SK-N-SH (cell line): ENCODE results near the gene KRTAP4-12. TPM values are rescaled to one million over a fixed set of nuclear protein-coding genes. Genes with fewer than 3 reads are reported as not detected.

ENCODE experiments used
- CTCF ChIA-PET: fragments of 300-600, 350-600 bp; formaldehyde crosslinking; extraction: SDS; loops from one replicate; lab custom pipeline; 2021; lab: Yijun Ruan, JAX
- POLR2A ChIA-PET: fragments of 350-600 bp; sonication (Branson Sonifier 250); formaldehyde crosslinking; extraction: SDS; loops from one replicate; lab custom pipeline; 2020; ENCODE audit warnings: antibody characterized with exemption, inconsistent platforms; lab: Yijun Ruan, JAX
- DNase-seq: peaks from one replicate; pipeline ENCODE4 v3.0.0; 2012
- H2AFZ ChIP-seq: fragments of 200-600 bp; sonication (generic); 2 replicates; pipeline ENCODE4 v1.8.1; 2016; ENCODE audit warnings: antibody characterized with exemption, mild to moderate bottlenecking, low read depth
- H3F3A ChIP-seq: fragments of 200-600 bp; sonication (generic); replicated peaks from 2 replicates; pipeline ENCODE3; 2016; ENCODE audit warnings: antibody characterized with exemption, mild to moderate bottlenecking; ENCODE audit not compliant: insufficient read depth
- H3K27ac ChIP-seq, 2 experiments: fragments of 200-500 bp in 1 of 2; fragments of 200-600 bp in 1 of 2; sonication (Bioruptor generic) in 1 of 2; sonication (generic), shearing (Covaris generic) in 1 of 2; 2 replicates each; pipeline versions ENCODE4 v1.5.1 to v1.6.1; 2014 to 2016; ENCODE audit warnings: low read depth in 2 of 2, inconsistent platforms in 1 of 2, low read length in 1 of 2, mild to moderate bottlenecking in 1 of 2, mixed read lengths in 1 of 2
- H3K27me3 ChIP-seq: fragments of 200-600 bp; sonication (generic), shearing (Covaris generic); 2 replicates; pipeline ENCODE4 v1.6.1; 2016; ENCODE audit warnings: mixed run types; ENCODE audit not compliant: insufficient read depth
- H3K36me3 ChIP-seq, 2 experiments: fragments of 200-500 bp in 1 of 2; fragments of 200-600 bp in 1 of 2; sonication (Bioruptor generic) in 1 of 2; sonication (generic) in 1 of 2; replicated peaks in 1 of 2; 2 replicates each; pipeline versions ENCODE3 to v1.5.1; 2014 to 2016; ENCODE audit warnings: low read length in 1 of 2, mild to moderate bottlenecking in 1 of 2; ENCODE audit not compliant: insufficient read depth in 2 of 2, control insufficient read depth in 1 of 2
- H3K4me1 ChIP-seq, 2 experiments: fragments of 200-500 bp in 1 of 2; fragments of 200-600 bp in 1 of 2; sonication (Bioruptor generic) in 1 of 2; sonication (generic), shearing (Covaris generic) in 1 of 2; 2 replicates each; pipeline versions ENCODE4 v1.5.1 to v1.6.1; 2014 to 2016; ENCODE audit warnings: low read depth in 1 of 2, low read length in 1 of 2, mixed run types in 1 of 2; ENCODE audit not compliant: insufficient read depth in 2 of 2, control insufficient read depth in 1 of 2
- H3K4me2 ChIP-seq: fragments of 200-600 bp; sonication (generic), shearing (Covaris generic); 2 replicates; pipeline ENCODE4 v1.6.1; 2017; ENCODE audit warnings: mixed run types
- H3K4me3 ChIP-seq, 2 experiments: fragments of 200-500 bp in 1 of 2; fragments of 200-600 bp in 1 of 2; sonication (Bioruptor generic) in 1 of 2; sonication (generic), shearing (Covaris generic) in 1 of 2; 2 replicates each; pipeline versions ENCODE4 v1.5.1 to v1.8.1; 2014 to 2016; ENCODE audit warnings: low read depth in 2 of 2, inconsistent platforms in 1 of 2, low read length in 1 of 2, mild to moderate bottlenecking in 1 of 2, mixed read lengths in 1 of 2, moderate library complexity in 1 of 2
- H3K79me2 ChIP-seq: fragments of 200-600 bp; sonication (generic); 2 replicates; pipeline ENCODE4 v1.8.1; 2017; ENCODE audit warnings: mild to moderate bottlenecking; ENCODE audit not compliant: insufficient read depth
- H3K9ac ChIP-seq: fragments of 200-600 bp; sonication (generic); 2 replicates; pipeline ENCODE4 v1.6.1; 2017; ENCODE audit warnings: mixed run types
- H3K9me2 ChIP-seq: fragments of 200-600 bp; sonication (generic); 2 replicates; pipeline ENCODE4 v1.6.1; 2017; ENCODE audit warnings: mixed run types
- H3K9me3 ChIP-seq: fragments of 200-600 bp; sonication (generic); 2 replicates; pipeline ENCODE4 v1.6.1; 2017; ENCODE audit warnings: mixed run types, mild to moderate bottlenecking, moderate library complexity
- H4K20me1 ChIP-seq: fragments of 200-600 bp; sonication (generic); 2 replicates; pipeline ENCODE4 v1.6.1; 2017; ENCODE audit warnings: mild to moderate bottlenecking, mixed run types; ENCODE audit not compliant: insufficient read depth
- CTCF ChIP-seq: fragments of 200-600 bp; sonication (generic); IDR thresholded peaks from 2 replicates; pipeline ENCODE4 v1.6.1; 2017; ENCODE audit warnings: antibody characterized with exemption, mild to moderate bottlenecking, moderate library complexity
- FOXM1 ChIP-seq: IDR thresholded peaks from 2 replicates; pipeline ENCODE4 v1.4.0; 2012; ENCODE audit warnings: low read depth, mild to moderate bottlenecking
- GATA2 ChIP-seq: sonication (generic); formaldehyde crosslinking; IDR thresholded peaks from 2 replicates; pipeline ENCODE4 v1.5.0; 2020; ENCODE audit warnings: mild to moderate bottlenecking, missing genetic modification reagents
- MAX ChIP-seq: IDR thresholded peaks from 2 replicates; pipeline ENCODE4 v1.4.0; 2012; ENCODE audit warnings: low read depth
- MXI1 ChIP-seq: IDR thresholded peaks from 2 replicates; pipeline ENCODE4 v1.6.1; 2012; ENCODE audit warnings: mild to moderate bottlenecking, low read depth, low read length, improper control_type of control experiment
- NFIC ChIP-seq: IDR thresholded peaks from 2 replicates; pipeline ENCODE4 v1.4.0; 2012; ENCODE audit warnings: borderline replicate concordance
- RAD21 ChIP-seq: IDR thresholded peaks from 2 replicates; pipeline ENCODE4 v1.6.1; 2012; ENCODE audit warnings: mild to moderate bottlenecking, low read length
- RCOR1 ChIP-seq: fragments of 150-350 bp; IDR thresholded peaks from 2 replicates; pipeline ENCODE4 v1.6.1; 2017; ENCODE audit warnings: antibody characterized with exemption, low read length
- REST ChIP-seq: IDR thresholded peaks from 2 replicates; pipeline ENCODE4 v1.6.1; 2012; ENCODE audit warnings: mild to moderate bottlenecking, low read depth, low read length, moderate library complexity
- SMC3 ChIP-seq: IDR thresholded peaks from 2 replicates; pipeline ENCODE4 v1.6.1; 2012; ENCODE audit warnings: low read depth, low read length, improper control_type of control experiment
- TAF1 ChIP-seq: IDR thresholded peaks from 2 replicates; pipeline ENCODE4 v1.6.1; 2012; ENCODE audit warnings: low read depth, mild to moderate bottlenecking, low read length, moderate library complexity, borderline replicate concordance
- TCF12 ChIP-seq: IDR thresholded peaks from 2 replicates; pipeline ENCODE4 v1.4.0; 2012
- USF1 ChIP-seq: IDR thresholded peaks from 2 replicates; pipeline ENCODE4 v1.4.0; 2012; ENCODE audit warnings: low read depth, borderline replicate concordance
- USF2 ChIP-seq: fragments of 150-350 bp; IDR thresholded peaks from 2 replicates; pipeline ENCODE4 v1.6.1; 2017; ENCODE audit warnings: antibody characterized with exemption, low read length, low read depth, borderline replicate concordance
- ZBTB33 ChIP-seq: IDR thresholded peaks from 2 replicates; pipeline ENCODE4 v1.4.0; 2012; ENCODE audit warnings: low read depth, borderline replicate concordance
- WGBS: methylation state at CpG from one replicate; pipeline ENCODE4 v1.1.6; 2017; ENCODE audit warnings: low lambda C conversion rate; 5-methylcytosine and 5-hydroxymethylcytosine counted together
- polyA plus RNA-seq, 3 experiments: library from polyadenylated mRNA; depleted of rRNA; stranded (reverse); fragments of >200 nt; gene quantifications; 2 replicates each; pipeline ENCODE4 v1.2.3, GENCODE V29; 2012

KRTAP4-12 gene
- polyA plus RNA-seq, 1 of the 3 experiments (the other 2 are of a cell fraction), result not detected

GRCh38 chr17:41151525-41151924 lies 27.5 kb upstream of the KRTAP4-12 start (continued):
- TF ChIP-seq SMC3, result no peak
- no peak for TF ChIP-seq ZBTB33

- H3K36me3 ChIP-seq, result no peaks in the 10 kb centered on the region
- H3K9ac ChIP-seq, result no peak overlapping the region
- H3K4me2 ChIP-seq, result no peak overlapping the region
- H3K9me3 ChIP-seq, result no peaks in the 10 kb centered on the region
- H3K27ac ChIP-seq, result no peak overlapping the region
- H3F3A ChIP-seq, result no peaks in the 10 kb centered on the region
- DNase-seq, result no peak
- WGBS, result 15% methylated on average over 4 of the region's 4 CpGs
- 0 out of 2 replicates have a peak, but pooled peaks cover 4% of the 10 kb centered on the region for H3K27me3 ChIP-seq
- CTCF ChIA-PET, result no interaction called here
- no peaks in the 10 kb centered on the region for H3K9me2 ChIP-seq
- TF ChIP-seq RCOR1 (no peak), CTCF (no peak), GATA2 (CRISPR knock-in tag) (no peak), RAD21 (no peak), FOXM1 (no peak), TCF12 (no peak), TAF1 (no peak), ZBTB33 (no peak), NFIC (no peak)
- no peaks in the 10 kb centered on the region for H3K79me2 ChIP-seq
- no peak overlapping the region for H2AFZ ChIP-seq
- H3K4me3 ChIP-seq, result no peak overlapping the region
- POLR2A ChIA-PET, result no interaction called here
- no peaks in the 10 kb centered on the region for H4K20me1 ChIP-seq
- no peaks in the 10 kb centered on the region for H3K4me1 ChIP-seq
Measured at GRCh38 chr17:41150026-41150425, 26.0 kb upstream of the KRTAP4-12 start.

- no peaks in the 10 kb centered on the region for H3K9me2 ChIP-seq
- H3K9ac ChIP-seq, result no peak within 1 kb of the TSS
- H3K27ac ChIP-seq, result no peak within 1 kb of the TSS
- no peak within 1 kb of the TSS for H2AFZ ChIP-seq
- no peaks in the 10 kb centered on the region for H3F3A ChIP-seq
- H3K4me1 ChIP-seq, result no peaks in the 10 kb centered on the region
- ChIA-PET CTCF (no interaction called here), POLR2A (no interaction called here)
- H3K27me3 ChIP-seq, result 0 out of 2 replicates have a peak, but pooled peaks cover 4% of the 10 kb centered on the region
- no peak within 1 kb of the TSS for H3K4me2 ChIP-seq
- no peak for DNase-seq
- H4K20me1 ChIP-seq, result no peaks in the 10 kb centered on the region
- TF ChIP-seq USF2, result no peak
- peak; percentile 45; the same call in 1 of the 2 replicates for TF ChIP-seq REST
- TF ChIP-seq MAX, result no peak
- no peak for TF ChIP-seq USF1
- TF ChIP-seq MXI1, result no peak
- TF ChIP-seq TAF1, result no peak
- 0% methylated on average over 1 of the region's 2 CpGs for WGBS
- H3K9me3 ChIP-seq, result no peaks in the 10 kb centered on the region
- H3K79me2 ChIP-seq, result no peaks in the 10 kb centered on the region
- no peaks in the 10 kb centered on the region for H3K36me3 ChIP-seq
- no peak within 1 kb of the TSS for H3K4me3 ChIP-seq
Measured at GRCh38 chr17:41149652-41149985, 25.6 kb upstream of the KRTAP4-12 start, which contains the start of gene KRTAP4-5. Gene KRTAP4-5, minus strand, starts transcription at chr17:41149825. Its CDS starts 58 bp downstream, at chr17:41149767.
